B cell (primary cell): Measurements from ENCODE around the gene ZNF462.

ENCODE experiments used
- EZH2 ChIP-seq: IDR thresholded peaks from 2 replicates; pipeline ENCODE4 v1.6.1; 2012; ENCODE audit warnings: borderline replicate concordance, low read depth, mild to moderate bottlenecking, moderate library complexity, low read length; ENCODE audit not compliant: insufficient read depth, poor library complexity, severe bottlenecking
- TF ChIP-seq, protein P1 (sequence below): fragments of 200-600 bp; IDR thresholded peaks from one replicate; pipeline ENCODE4 v1.8.0; 2022; ENCODE audit warnings: antibody characterized with exemption, mild to moderate bottlenecking

DNA sequence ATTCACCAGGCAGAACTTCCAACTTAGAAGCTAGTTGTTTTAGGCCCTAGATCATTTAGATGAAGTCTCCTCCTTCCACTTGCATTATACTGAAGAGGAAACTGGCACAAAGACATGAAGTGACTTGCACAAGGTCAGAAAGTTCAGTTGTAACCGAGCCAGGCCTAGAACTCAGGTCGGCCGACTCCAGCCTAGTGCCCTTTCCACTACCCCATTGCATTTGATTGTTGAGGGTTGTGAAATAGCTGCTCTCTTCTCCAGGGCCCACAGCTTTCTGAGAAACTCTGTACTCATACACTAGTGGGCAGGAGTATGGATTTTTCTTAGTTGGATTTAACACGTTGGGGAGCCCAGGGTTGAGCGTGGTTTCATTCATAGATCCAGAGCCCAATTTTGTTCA, 5.6 kb downstream of the ZNF462 start:
- TF ChIP-seq, protein P1, sequence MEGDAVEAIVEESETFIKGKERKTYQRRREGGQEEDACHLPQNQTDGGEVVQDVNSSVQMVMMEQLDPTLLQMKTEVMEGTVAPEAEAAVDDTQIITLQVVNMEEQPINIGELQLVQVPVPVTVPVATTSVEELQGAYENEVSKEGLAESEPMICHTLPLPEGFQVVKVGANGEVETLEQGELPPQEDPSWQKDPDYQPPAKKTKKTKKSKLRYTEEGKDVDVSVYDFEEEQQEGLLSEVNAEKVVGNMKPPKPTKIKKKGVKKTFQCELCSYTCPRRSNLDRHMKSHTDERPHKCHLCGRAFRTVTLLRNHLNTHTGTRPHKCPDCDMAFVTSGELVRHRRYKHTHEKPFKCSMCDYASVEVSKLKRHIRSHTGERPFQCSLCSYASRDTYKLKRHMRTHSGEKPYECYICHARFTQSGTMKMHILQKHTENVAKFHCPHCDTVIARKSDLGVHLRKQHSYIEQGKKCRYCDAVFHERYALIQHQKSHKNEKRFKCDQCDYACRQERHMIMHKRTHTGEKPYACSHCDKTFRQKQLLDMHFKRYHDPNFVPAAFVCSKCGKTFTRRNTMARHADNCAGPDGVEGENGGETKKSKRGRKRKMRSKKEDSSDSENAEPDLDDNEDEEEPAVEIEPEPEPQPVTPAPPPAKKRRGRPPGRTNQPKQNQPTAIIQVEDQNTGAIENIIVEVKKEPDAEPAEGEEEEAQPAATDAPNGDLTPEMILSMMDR = no peak
- no peak for TF ChIP-seq EZH2
